ENCODE results near the gene A4GALT. TPM values are rescaled to one million over a fixed set of nuclear protein-coding genes. Genes with fewer than 3 reads are reported as not detected.

The A4GALT gene
- total RNA-seq, 4 donors from 2014 or later, result 6.2 to 17.3 (median 9.1) TPM

DNA sequence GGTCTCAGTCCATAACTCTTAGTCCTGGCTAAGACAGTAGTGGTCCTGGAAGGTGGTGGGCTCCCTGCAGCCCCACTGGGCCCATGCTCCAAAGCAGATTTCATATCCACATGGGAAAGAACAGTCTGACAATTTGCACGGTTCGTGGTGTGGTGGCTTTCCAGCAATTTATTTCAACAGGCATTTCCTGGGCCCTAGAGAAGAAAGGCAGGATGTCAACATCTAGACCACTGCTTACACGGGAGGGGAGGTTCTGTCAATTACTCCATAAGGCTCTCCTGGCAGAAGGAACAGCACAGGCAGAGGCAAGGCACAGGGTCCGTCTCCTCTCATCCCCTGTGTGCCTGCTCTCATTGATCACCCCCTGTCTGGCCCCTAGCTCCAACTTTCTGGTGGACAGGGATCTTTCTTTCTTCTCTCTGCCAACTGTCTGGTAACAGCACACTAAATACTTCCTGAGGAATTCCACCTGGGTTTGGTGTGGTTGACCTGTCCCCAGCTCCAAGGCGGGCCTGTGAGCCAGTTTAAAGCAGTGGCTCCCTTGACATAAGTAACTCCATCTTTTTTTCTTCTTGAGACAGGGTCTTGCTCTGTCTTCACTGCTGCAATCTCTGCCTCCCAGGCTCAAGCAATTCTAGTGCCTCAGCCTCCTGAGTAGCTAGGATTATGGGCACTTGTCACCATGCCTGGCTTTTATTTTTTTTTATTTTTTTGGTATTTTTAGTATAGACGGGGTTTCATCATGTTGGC lies 5.1 kb upstream of the A4GALT start:
- no peaks in the 10 kb centered on the region for H3K36me3 ChIP-seq
- H3K4me1 ChIP-seq, result peaks cover 0 to 5% (median 0%) of the 10 kb centered on the region in 4 donors
- no peak for DNase-seq
- no peak overlapping the region for H3K27ac ChIP-seq
- H3K27me3 ChIP-seq, result no peaks in the 10 kb centered on the region
- no peak for TF ChIP-seq POLR2A (IDR thresholded peaks at IDR 0.05)
- TF ChIP-seq, protein P1, sequence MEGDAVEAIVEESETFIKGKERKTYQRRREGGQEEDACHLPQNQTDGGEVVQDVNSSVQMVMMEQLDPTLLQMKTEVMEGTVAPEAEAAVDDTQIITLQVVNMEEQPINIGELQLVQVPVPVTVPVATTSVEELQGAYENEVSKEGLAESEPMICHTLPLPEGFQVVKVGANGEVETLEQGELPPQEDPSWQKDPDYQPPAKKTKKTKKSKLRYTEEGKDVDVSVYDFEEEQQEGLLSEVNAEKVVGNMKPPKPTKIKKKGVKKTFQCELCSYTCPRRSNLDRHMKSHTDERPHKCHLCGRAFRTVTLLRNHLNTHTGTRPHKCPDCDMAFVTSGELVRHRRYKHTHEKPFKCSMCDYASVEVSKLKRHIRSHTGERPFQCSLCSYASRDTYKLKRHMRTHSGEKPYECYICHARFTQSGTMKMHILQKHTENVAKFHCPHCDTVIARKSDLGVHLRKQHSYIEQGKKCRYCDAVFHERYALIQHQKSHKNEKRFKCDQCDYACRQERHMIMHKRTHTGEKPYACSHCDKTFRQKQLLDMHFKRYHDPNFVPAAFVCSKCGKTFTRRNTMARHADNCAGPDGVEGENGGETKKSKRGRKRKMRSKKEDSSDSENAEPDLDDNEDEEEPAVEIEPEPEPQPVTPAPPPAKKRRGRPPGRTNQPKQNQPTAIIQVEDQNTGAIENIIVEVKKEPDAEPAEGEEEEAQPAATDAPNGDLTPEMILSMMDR (IDR thresholded peaks at IDR 0.05), result no peak
- H3K4me3 ChIP-seq, result no peak overlapping the region
- no peaks in the 10 kb centered on the region for H3K9me3 ChIP-seq

GRCh38 chr22:42724062-42724461 lies 3.4 kb upstream of the A4GALT start:
- peaks cover 0 to 12% (median 4%) of the 10 kb centered on the region in 4 donors for H3K4me1 ChIP-seq
- H3K27me3 ChIP-seq, result peaks cover 4 to 8% of the 10 kb centered on the region in 2 donors
- H3K4me3 ChIP-seq, result no peak overlapping the region
- no peaks in the 10 kb centered on the region for H3K36me3 ChIP-seq
- H3K9me3 ChIP-seq, result no peaks in the 10 kb centered on the region
- H3K27ac ChIP-seq, result no peak overlapping the region
- TF ChIP-seq POLR2A (IDR thresholded peaks at IDR 0.05), result no peak
- TF ChIP-seq, protein P1 (IDR thresholded peaks at IDR 0.05), result no peak
- DNase-seq, result no peak

DNA sequence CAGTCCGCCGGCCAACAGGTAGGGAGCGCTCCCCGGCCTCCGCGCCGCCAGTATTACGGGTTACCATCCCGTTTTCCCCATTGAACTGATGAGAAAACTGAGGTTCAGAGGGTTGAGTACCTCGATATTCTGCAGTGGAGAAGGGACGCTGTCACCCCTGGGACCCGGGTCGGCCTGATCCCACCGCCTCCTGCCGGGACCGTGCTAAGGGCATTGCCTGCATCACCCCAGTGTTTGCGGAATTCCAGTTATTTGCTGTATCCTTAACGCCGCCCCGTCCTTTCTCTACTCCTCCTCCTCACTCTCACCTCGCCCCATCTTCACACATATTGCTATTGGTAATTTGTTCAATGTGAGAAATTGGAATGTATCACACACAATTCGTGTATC lies 370 bp upstream of the A4GALT start:
- H3K9me3 ChIP-seq, result no peaks in the 10 kb centered on the region
- peaks cover 0 to 20% (median 10%) of the 10 kb centered on the region in 4 donors for H3K4me1 ChIP-seq
- H3K4me3 ChIP-seq, result peak overlapping the region; percentile 53 to 68 (median 68)
- H3K27ac ChIP-seq, result peak overlapping the region; percentile 79 to 89 (median 82)
- no peak for DNase-seq
- H3K27me3 ChIP-seq, result peaks cover 4 to 8% of the 10 kb centered on the region in 2 donors
- TF ChIP-seq POLR2A (IDR thresholded peaks at IDR 0.05), result no peak
- TF ChIP-seq, protein P1 (IDR thresholded peaks at IDR 0.05), result no peak
- H3K36me3 ChIP-seq, result no peaks in the 10 kb centered on the region

DNA sequence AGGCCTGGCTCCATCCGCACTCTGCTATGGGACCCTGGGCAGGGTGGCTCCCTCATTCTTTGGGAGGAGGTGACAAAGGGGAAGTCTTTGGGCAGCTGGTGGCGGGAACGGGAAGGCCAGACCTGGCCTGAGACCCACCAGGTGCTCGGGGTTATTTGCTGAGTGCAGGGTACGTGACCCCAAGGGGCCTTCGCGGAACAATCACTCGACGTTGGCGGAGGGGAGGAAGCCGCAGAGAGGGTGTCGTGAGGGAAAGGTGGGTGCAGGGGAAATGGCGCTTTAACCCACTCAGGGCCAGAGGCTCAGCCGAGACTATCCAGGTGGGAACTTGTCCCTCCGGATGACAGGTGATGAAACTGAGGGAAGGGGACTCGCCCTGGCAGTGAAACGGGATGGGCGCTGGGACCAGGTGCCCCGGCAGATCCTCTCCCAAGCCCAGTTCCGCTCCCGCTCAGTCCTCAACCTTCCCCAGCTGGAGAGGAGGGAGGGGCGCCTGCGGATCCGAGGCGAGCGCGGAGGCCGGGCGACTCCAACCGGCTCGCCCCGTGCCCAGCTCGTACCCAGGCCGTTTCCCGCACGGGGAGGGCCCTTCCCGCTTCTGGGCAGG lies 911 bp downstream of the A4GALT start:
- Histone ChIP-seq H3K4me1 (peaks cover 0 to 20% (median 10%) of the 10 kb centered on the region in 4 donors), H3K36me3 (no peaks in the 10 kb centered on the region), H3K27ac (peak overlapping the region; percentile 79 to 89 (median 82)), H3K27me3 (peaks cover 4 to 8% of the 10 kb centered on the region in 2 donors), H3K4me3 (peak overlapping the region; percentile 53 to 68 (median 68)), H3K9me3 (no peaks in the 10 kb centered on the region)
- TF ChIP-seq POLR2A (IDR thresholded peaks at IDR 0.05), result no peak
- TF ChIP-seq, protein P1 (IDR thresholded peaks at IDR 0.05), result no peak
- DNase-seq, result peak in 1 of 3 donors; percentile 25

DNA sequence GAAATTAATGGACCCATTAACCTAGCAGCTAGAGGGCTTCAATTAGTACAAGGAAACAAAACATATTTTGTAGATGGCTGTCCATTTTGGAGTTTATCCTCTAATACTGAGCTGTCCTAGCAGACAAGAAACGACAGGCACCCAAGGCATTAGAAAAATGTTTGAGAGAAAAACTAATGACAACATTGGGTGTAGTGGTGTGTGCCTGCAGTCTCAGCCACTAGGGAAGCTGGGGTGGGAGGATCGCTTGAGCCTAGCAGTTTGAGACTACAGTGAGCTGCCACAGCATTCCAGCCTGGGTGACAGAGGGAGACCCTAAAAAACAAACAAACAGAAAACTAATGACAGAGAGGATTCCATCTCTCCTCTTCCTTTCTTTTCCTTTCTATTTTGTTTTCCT lies 1.5 kb downstream of the A4GALT start:
- H3K4me3 ChIP-seq, result peak overlapping the region in 3 of 4 donors; percentile 53 to 68 (median 68)
- TF ChIP-seq, protein P1 (IDR thresholded peaks at IDR 0.05), result peak in 1 of 6 experiments; percentile 17
- TF ChIP-seq POLR2A (IDR thresholded peaks at IDR 0.05), result no peak
- H3K9me3 ChIP-seq, result no peaks in the 10 kb centered on the region
- no peak for DNase-seq
- H3K27me3 ChIP-seq, result peaks cover 4 to 8% of the 10 kb centered on the region in 2 donors
- peak overlapping the region; percentile 36 to 89 (median 82) for H3K27ac ChIP-seq
- peaks cover 0 to 20% (median 10%) of the 10 kb centered on the region in 4 donors for H3K4me1 ChIP-seq
- no peaks in the 10 kb centered on the region for H3K36me3 ChIP-seq
